Raji (cell line): Measurements from ENCODE around the gene ID3.

ENCODE experiments used
- POLR2A ChIP-seq: IDR thresholded peaks from 2 replicates; pipeline ENCODE4 v1.6.1; 2011; ENCODE audit warnings: low read depth, low read length, control low read depth; ENCODE audit not compliant: insufficient read depth

The ID3 gene

DNA sequence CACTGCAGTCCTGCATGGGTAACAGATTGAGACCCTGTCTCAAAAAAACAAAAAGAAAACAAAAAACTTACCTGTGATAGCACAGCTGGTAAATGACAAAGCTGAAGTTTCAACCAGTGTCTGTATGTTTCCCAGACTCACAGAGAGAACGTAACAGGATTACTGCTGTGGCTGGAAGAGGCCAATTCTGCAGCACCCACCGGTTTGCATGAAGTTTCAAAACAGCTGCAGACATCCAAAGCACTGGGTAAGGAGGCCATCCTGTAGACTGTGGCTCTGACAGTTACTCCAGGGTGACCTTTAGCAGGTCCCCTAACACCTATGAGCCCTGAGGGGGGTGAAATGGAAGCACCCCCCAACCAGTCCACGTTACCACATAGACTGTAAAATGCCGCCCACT, 7.5 kb downstream of the ID3 start:
- TF ChIP-seq POLR2A, result no peak

DNA sequence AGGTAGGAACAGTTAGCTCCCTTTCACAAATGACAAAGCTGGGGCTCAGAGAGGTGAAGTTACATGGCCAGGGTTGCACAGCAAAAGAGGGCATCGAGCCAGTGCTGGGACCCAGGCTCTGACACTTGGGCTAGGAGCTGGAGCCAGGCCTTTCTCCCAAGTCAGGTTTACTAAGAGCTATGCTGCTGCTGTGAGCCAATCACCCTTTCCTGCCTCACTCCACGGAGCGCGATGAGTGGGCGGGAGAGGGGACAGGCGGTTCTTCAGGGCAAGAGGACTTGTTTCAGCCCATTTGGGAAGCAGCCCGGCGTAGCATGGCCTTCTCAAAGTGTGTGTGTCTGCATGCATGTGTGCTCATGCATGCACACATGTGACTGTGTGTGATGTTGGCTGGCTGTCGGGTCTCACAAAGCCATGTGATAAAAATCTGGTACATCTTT, 10.6 kb downstream of the ID3 start:
- TF ChIP-seq POLR2A, result no peak

DNA sequence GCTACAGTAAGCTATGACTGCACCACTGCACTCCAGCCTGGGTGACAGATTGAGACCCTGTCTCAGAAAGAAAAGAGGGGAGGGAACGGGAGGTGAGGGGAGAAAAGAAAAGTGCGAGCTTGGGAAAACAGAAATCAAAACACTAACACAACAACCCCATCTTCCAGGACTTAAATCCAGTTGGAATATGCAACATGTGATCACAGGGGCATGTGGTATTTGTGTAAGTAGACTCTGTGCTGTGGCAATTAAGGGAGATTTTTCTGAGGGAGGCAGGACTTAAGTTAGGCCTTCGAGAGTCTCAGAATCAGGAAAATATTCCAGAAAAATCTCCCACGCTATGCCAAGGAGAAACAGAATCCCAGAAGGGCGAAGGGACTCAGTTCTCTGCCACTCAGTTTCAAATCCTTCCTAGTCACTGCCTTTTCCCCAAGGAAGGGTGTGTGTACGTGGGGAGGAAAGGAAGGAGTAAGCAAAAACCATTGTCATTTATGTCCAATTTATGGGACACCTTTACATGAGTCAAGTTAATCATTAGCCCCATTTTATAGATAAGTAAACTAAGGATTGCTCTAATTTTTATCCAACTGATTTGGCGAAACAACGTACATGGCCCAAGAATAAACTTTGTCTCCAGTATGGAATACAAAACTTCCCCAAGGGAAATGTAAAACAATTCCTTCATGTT, 12.3 kb downstream of the ID3 start:
- no peak for TF ChIP-seq POLR2A

DNA sequence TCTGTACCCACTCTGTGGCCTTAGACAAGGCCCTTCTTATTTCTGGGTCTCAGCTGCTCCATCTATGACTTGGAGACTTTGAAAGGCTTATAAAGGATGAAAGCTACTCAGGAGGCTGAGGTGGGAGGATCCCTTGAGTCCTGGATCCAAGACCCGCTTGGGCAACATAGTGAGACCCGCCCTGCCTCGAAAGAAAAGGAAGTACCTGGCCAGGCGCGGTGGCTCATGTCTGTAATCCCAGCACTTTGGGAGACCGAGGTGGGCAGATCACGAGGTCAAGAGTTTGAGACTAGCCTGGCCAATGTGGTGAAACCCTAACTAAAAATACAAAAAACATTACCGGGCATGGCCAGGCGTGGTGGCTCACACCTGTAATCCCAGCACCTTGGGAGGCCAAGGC, 13.4 kb downstream of the ID3 start:
- no peak for TF ChIP-seq POLR2A

DNA sequence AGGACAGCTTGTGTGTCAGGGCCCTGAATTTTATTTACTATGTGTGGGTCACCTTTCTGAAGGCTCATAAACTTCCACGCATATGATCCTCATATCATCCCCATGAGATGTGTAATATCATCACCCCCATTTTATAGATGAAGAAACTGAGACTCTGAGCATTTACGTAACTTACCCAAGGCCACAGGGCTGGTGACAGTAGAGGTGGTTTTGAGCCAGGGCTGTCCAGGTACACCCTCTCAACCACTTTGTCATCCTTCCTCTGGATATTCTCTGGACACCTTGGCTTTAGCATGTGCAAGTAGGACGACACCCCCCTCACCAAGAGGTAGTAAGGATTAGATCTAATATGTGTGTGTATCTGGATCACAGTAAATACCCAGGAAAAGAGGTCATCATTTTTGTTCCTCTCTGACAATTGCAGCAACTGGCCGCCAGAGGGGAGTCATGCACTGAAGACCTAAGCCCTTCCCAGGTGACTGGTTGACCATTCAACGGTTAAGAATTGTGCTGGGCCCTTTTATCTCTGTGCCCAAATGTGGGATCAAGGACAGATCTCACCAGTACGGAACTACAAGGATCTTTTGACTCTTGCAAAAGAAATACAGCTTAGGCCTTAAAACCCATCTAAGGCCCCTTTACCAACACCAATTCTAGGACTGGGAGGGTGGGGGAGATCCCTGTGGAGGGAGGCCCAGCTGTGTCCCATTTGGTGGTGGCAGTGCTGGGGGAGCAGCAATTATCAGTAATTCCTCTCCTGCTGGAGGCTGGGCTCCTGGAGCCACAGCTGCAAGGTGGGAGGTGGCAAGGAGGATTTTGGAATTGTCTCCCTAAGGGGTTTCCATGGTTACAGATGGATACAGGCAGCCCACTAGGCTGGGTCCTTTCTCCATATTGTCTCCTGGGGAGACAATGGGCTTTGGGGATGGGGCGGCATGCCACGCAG, 14.6 kb downstream of the ID3 start:
- TF ChIP-seq POLR2A, result no peak

DNA sequence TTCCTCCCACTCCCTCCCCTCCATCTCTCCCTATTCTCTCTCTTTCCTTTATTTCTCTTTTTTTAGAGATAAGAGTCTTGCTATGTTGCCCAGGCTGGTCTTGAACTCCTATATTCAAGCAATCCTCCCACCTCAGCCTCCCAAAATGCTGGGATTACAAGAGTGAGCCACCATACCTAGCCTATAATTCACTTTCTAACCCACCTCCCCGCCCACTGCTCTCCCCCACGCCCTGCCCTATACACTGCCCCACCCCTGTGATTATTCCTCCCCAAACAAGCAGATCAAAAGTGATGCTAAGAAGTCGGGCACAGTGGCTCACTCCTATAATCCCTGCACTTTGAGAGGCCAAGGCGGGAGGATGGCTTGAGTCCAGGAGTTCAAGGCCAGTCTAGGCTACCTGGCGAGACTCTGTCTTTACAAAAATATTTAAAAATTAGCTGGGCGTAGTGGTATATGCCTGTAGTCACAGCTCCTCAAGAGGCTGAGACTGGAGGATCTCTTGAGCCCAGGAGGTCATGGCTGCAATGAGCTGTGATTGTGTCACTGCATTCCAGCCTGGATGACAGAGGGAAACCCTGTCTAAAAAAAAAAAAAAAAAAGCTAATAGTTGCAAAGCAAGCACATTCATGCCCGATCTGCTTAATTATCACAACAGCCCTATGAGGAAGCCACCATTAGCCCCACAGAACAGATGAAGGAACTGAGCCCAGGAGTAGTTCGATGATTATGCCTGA, 15.4 kb downstream of the ID3 start:
- no peak for TF ChIP-seq POLR2A

DNA sequence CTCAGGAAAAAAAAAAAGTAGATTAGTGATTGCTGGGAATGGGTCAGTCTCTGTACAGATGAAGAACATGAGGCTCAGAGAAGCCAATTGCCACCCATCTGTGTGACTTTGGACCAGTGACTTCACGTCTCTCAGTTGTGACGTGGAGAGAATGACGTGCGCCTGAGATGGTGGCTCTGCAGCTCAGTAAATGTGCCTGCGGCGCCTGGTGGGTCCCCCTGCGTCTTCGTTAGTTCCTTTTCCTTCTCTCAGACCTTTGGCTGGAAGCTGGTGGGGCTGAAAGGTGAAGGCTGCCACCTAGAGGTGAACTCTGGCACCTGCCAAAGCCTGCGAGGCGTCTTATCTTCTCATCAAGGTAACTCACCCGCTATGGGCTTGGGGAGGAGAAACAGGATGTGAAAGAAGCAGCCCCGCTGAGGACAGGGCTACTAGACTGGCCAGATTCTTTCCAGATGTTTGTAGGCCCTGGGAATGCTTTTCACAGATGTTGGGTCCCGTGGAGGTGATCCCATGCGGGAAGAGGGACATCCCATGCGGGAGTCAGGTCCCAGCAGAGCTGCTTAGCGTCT, 19.5 kb downstream of the ID3 start:
- TF ChIP-seq POLR2A, result peak; percentile 55

DNA sequence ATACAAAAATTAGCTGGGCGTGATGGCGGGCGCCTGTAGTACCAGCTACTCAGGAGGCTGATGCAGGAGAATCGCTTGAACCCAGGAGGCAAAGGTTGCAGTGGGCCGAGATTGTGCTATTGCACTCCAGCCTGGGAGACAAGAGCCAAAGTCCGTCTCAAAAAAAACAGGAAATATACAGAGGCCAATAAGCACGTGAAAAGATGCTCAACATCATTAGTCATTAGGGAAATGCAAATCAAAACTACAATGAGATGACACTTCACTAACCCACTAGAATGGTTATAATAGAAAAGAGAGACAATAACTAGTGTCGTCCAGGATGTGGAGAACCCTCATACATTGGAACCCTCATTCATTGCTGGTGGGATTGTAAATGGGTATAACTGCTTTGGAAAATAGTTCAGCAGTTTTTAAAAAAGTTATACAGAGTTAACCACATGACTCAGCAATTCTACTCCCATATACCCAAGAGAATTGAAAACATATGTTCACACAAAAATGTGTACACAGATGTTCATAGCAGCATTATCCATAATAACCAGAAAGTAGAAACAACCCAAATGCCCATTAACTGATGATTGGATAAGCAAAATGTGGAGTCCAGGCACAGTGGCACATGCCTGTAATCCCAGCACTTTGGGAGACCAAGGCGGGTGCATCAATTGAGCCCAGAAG, 21.9 kb downstream of the ID3 start:
- TF ChIP-seq POLR2A, result 0 out of 2 replicates have a peak, but pooled peaks have one; percentile 16

DNA sequence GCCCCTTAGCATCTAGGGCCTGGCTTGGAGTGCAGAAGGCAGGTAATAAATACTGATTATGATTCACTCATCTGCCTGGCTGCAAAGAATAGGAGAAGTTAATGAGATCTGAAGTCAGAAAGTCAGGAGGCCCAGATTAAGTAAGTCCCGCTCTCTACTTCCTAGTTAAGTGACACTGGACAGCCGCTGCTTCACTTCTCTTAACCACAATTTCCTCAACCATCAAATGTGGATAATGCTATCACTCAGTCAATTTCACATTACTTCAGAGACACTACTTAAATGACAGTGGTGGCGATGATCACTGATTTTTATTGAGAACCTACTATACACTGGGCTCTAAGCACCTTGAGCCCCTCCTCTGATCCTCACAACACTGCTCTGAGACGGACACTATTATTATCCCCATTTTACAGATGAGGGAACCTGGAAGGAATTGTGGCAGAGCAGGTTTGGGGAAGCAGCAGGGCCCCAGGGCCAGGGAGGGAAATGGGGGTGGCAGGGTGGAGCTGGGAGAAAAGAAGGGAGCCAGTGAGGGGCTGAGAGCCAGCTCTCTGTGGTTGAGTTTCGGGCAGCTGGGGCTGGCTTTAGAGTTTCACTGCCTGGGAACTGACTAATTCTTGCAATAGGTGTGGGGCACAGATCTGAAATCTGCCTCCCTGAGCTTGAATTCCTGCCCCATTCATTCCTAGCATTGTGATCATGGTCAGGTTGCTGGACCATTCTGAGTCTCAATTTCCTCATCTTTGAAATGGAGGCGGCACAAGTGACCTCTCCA, 25.9 kb downstream of the ID3 start:
- TF ChIP-seq POLR2A, result no peak; the same call in 1 of the 2 replicates

DNA sequence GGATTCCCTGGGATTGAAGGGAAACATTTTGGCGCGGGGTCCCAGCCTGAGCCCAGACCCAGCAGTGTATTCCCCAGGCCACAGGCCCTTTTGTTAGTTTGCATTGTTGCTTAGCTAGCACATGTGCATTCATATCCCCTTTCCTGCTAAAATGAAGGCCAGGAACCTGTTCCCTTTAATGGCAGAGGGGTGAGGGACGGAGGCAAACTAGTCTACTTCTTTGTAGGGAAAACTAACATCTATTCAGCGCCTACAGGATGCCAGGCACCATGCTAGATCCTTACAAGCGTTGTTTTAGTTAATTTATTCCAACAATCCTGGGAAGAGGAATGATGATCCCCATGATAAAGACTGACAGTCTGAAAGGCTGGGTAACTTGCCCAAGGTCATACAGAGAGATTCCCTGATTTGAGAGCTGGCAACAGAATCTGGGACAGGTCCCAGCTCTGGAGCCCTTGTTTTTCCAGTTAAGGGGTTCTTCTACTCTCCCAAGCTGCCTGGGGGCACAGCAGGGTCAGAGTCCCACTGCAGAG, 27.7 kb downstream of the ID3 start:
- no peak for TF ChIP-seq POLR2A

DNA sequence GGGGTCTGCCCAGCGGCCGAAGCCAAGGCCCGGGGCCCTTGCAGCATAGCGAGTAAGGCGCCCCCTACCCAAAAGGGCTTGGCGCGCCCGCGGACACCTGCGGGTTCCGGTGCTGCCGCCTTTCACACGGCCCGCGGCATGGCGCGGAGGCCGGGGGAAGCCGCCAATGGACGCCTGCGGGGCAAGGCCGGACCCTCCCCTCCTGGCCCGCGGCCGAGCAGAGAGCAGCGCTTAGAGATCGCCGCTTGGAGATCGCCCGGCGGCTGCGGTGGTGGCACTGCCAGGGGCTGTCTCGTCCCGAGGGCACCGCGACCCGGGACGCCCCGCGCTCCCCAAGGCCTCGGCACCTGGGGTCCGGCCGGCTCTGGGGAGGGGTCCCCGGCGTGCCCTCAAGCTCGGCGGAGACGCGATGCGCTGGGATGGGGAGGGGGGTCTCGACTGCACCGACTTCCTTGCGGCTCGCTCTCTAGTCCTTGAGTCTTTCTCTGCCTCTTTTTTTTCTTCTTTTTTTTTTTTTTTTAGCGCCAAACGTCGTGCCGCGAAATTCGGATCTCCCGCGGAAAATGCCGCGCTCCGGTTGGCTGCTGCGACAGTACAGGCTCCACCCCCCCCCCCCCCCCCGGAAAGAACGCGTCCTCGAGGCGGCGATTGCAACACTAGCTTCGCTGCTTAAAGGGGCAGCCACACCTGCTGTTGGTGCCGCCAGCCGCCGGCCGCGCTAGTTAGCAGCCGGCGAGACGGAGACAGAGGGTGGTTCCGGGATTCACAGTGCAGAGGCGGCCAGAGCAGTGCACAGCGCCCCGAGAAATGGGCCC, 28.3 kb downstream of the ID3 start, which contains the start of gene E2F2:
Gene E2F2 (minus strand): TSS at position 487 of the 815 bp plus-strand sequence. CDS start 440 bp downstream, at position 47.
- TF ChIP-seq POLR2A, result peak; percentile 89

DNA sequence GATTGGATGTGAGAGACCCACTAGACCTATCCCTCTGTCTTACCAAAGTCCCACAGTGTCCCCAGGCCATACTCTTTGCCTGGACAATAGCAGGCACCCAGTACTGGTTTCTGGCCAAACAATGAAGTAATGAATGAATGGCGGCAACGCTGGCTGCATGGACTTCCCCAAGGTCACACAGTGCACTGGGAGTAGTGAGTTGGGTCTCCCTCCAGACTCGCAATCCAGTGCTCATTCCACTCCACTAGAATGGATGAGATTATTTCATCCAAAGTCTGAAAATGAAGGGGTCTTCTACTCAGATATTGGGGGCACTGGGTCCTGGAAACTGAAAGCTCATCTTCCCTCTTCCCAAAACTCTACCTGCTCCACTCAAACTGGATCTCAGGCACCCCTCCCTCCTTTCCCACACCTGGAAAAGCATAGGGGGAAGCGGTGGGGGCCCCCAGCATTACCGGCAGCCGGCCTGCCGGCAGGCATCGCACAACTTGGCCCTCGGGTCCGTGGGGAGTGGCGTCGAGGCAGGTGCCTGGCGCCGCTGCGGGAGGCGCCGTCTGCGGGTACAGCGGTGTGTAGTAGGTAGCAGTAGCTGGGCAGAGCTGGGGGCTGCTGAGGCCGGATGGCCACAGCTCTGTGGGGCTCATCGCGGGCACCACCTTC, 29.1 kb downstream of the ID3 start:
- no peak for TF ChIP-seq POLR2A
